T-helper 22 cell (primary cell): ENCODE measurements around the gene PHLDA1.
"Not testable (repeated sequence)": the region's sequence is repeated elsewhere in the genome, so short reads cannot be mapped to it uniquely, and the experiment has no call there.

ENCODE experiments used
- DNase-seq: peaks from one replicate; pipeline ENCODE4 v3.0.0-alpha.2; 2020; ENCODE audit warnings: low read depth

Gene PHLDA1

DNA sequence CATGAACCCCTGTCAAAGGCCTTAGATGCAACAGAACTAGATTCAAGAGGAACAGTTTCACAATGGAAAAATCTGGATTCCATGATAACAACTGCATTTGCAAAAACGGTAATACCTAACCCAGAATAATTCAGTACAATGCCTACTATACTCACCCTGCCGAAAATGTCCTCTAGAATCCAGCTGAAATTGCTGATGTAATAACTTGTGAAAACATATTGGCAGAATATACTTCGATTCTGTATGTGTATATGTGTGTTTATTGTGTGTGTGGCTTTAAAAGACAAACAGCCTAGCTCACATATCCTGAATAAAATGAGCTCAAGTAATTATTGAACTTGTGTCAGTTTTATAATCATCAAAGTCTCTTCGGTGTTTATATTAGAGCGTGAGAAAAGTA, 46.0 kb downstream of the PHLDA1 start:
- DNase-seq: no peak

DNA sequence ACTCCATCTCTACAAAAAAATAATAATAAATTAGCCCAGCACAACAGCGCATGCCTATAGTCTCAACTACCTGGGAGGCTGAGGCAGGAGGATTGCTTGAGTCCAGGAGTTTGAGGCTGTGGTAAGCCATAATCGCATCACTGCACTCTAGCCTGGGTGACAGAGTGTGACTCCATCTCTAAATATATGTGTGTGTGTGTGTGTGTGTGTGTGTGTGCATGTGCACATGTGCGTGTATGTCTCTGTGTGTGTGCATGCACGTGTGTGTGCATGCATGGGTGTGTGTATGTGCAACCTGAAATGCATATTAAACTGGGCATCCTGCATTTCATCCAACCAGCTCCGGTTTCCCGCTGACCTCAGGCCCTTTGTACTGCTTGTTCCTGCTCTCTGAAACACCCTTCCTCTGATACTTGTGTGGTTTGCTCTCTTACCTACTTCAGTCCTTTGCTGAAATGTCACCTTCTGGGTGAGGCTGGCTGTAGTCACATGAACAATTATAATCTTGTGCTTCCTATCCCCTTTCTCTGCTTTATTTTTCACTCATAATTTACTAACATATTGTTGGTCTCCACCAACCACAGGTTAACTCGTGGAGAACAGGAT, 46.9 kb downstream of the PHLDA1 start:
- no peak for DNase-seq

DNA sequence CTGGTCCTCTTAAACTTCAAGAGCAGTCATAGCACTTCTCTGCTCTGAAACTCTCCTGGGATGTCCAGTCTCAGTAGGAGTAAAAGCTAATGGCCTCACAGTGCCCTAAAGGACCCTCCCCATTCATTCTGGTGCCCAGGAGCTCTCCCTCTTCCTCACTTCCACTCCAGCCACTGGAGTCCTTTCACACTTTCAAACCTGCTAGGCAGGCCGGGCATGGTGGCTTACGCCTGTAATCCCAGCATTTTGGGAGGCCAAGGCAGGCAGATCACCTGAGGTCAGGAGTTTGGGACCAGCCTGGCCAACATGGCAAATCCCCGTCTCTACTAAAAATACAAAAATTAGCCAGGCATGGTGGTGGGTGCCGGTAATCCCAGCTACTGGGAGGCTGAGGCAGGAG, 47.7 kb downstream of the PHLDA1 start:
- DNase-seq: not testable (repeated sequence)

GRCh38 chr12:75982979-75983660, 48.5 kb downstream of the PHLDA1 start:
- DNase-seq: no peak

- DNase-seq: no peak
Observed at GRCh38 chr12:75982169-75982564, 49.4 kb downstream of the PHLDA1 start.

- no peak for DNase-seq
Observed at GRCh38 chr12:75981247-75982168, 50.1 kb downstream of the PHLDA1 start.

GRCh38 chr12:75979181-75979580, 52.4 kb downstream of the PHLDA1 start:
- DNase-seq: peak; percentile 19

- DNase-seq: no peak
Observed at GRCh38 chr12:75978677-75979076, 52.9 kb downstream of the PHLDA1 start.

DNA sequence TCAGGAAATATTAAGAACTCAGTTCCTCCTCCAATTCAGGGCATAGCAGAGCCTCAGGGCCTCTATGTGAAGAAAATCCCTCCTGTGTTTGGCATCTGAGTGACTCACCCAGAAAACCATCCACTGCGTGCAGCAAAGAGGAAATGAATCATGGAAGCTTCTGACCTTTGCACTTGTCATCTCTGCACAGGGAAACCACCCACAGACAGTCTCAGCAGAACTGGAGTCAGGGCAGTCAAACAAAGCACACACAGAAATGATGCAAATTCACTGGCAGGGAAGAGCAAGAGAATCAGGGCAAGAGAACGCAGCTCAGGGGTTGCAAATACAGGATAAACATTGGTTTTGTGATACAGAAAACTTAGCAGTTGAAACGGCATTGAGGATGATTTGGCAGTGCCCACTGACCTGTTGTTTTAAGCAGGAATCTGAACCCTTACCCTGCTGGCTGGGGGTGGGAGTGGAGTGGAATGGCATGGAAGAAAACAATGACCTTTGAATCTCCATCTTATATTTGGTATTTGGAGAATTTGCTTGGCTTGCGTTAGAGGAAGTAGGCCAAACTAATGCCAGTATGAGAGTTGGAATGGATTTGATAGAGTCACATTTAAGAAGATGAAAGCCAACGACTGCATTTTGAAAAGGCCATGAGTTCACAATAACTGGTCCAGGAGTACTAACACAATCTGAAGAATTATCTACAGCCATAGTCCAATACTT, 53.5 kb downstream of the PHLDA1 start:
- DNase-seq: peak; percentile 77

- no peak for DNase-seq
Observed at GRCh38 chr12:75977590-75977951, 54.0 kb downstream of the PHLDA1 start.

- no peak for DNase-seq
Observed at GRCh38 chr12:75976913-75977312, 54.7 kb downstream of the PHLDA1 start.

- no peak for DNase-seq
Observed at GRCh38 chr12:75976113-75976512, 55.5 kb downstream of the PHLDA1 start.

DNA sequence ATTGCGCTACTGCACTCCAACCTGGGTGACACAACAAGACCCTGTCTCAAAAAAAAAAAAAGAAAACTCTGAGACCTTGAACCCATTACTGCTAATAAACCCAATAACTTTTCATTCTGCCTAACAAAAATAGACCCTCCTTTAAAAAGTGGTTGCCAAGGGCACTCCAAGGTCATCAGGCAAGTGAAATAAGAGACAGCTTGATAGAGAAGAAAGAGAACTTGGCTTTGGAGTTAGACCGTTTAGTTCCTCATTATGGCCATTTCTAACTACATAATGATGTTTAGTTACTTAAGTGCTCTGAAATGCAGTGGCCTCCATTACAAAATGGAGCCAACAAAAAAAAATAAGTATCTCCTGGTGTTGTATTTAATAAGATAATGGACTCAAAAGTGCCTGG, 55.9 kb downstream of the PHLDA1 start:
- no peak for DNase-seq
